Suppressor macrophage (primary cell): ENCODE data around the gene FRMD3.

Source experiments
- DNase-seq, 4 experiments: peaks; one replicate each; pipeline ENCODE4 v3.0.0-alpha.2; 2020 to 2022

Gene FRMD3

GRCh38 chr9:83327323-83327722 is 210.9 kb downstream of the FRMD3 start:
- DNase-seq = no peak

GRCh38 chr9:83323148-83323547 is 215.1 kb downstream of the FRMD3 start:
- no peak for DNase-seq

- no peak for DNase-seq
Observed at GRCh38 chr9:83322438-83322837, 215.8 kb downstream of the FRMD3 start.

DNA sequence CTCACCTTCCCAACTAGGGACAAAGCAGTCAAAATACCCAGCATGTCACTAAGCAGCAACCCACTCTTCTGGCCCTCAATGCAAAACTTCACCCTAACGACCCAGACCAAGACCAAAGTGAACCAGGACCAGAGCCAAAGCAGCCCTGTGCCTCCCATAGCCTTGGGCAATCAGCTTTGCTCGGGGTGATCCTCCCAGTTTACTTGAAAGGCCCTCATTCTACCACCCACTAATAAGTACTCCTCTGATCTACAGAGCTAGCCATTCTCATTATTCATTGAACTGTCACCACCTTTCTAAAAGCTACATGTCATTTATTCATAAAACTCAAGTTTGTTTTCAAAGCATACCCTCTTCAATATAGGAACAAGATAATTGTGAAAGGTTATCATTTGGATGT is 221.0 kb downstream of the FRMD3 start:
- DNase-seq = no peak

- no peak for DNase-seq
Observed at GRCh38 chr9:83315649-83316048, 222.6 kb downstream of the FRMD3 start.

DNA sequence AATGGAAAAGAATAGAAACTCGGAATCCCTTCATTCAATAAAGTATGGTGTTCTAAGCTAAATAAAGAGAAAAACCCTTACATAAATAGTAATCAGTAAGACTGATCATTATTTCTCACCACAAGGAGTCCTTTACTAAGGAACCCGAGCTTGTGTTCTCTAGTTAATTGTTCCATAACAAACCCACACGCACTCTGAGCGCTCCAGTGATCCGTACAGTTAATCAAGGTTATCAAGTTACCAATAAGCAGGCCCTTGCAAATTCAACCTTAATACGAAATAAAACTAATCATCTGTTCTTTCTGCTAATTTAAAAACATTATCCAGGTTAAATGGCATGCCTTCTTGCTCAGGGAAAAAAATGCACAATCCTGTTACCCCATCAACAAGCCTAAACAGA is 224.4 kb downstream of the FRMD3 start:
- DNase-seq = no peak

- no peak for DNase-seq
Observed at GRCh38 chr9:83312537-83312936, 225.7 kb downstream of the FRMD3 start.

DNA sequence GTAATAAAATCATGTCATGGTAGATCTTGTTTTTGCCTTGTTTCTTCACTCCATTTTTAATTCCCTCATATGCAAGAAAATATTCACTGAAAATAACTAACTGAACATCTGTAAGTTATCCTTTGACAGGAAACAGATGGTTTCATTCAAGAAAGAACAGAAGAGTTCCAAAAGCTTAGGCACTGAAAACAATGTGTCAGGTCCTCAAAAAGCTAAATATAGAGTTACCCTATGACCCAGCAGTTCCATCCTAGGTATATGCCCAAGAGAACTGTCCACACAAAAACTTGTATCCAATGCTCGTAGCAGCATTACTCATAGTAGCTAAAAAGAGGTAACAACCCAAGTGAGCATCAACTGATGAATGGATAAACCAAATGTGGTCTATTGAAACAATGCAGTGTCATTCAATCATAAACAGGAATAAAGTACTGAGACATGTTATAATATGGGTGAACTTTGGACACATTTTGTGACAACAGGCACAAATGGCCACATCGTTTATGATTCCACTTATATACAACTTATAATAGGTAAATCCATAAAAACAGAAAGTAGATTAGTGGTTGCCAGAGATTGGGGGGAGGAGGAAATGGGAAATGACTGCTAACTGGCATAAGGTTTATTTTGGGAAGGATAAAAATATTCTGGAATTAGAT is 231.0 kb downstream of the FRMD3 start:
- DNase-seq = no peak

- no peak for DNase-seq
Observed at GRCh38 chr9:83304686-83305085, 233.5 kb downstream of the FRMD3 start.

GRCh38 chr9:83299571-83299970 is 238.6 kb downstream of the FRMD3 start:
- peak; percentile 82 to 95 (median 89) for DNase-seq

DNA sequence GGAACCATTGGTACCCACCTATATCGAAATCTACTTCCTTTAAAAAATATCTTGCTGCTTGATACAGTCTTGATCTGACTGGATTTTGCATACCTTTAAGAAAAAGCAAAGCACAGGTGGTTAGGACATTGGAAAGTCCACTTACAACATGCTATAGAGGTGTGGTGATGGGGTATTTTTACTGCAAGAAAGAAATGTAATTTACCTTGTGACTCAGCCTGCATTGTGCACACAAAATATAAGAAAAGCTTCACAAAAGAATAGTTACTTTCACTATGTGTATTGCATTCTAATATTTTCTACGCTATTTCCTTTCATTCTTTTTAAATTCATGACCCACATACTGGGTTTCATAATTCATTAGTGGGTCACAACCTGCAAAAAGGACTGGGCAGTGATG is 239.1 kb downstream of the FRMD3 start:
- DNase-seq = no peak

- DNase-seq = no peak
Observed at GRCh38 chr9:83296123-83296522, 242.1 kb downstream of the FRMD3 start.

- DNase-seq = no peak
Observed at GRCh38 chr9:83294816-83295215, 243.4 kb downstream of the FRMD3 start.

DNA sequence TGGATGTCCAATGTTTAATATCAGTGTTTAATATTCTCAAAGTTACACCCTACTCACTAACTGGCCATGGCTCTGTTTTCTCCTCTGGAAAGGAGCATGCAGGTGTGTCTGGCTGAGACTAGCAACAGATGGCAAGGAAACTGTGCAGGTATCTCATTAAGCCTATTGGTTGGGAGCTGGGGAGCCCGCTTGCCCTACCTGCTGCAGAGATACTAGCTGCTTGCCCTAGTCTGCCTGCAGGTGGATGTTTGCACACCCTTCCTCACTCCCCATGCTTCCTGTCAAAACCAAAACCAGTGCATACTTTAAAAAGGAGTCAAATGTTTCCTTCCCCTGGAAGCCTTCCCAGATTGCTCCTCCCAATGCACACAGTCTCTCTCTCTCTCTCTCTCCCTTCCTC is 247.0 kb downstream of the FRMD3 start:
- DNase-seq = no peak

- DNase-seq = no peak
Observed at GRCh38 chr9:83290692-83291091, 247.5 kb downstream of the FRMD3 start.

- DNase-seq = no peak
Observed at GRCh38 chr9:83287021-83287420, 251.2 kb downstream of the FRMD3 start.

GRCh38 chr9:83285445-83286225 is 252.6 kb downstream of the FRMD3 start:
- DNase-seq = no peak

DNA sequence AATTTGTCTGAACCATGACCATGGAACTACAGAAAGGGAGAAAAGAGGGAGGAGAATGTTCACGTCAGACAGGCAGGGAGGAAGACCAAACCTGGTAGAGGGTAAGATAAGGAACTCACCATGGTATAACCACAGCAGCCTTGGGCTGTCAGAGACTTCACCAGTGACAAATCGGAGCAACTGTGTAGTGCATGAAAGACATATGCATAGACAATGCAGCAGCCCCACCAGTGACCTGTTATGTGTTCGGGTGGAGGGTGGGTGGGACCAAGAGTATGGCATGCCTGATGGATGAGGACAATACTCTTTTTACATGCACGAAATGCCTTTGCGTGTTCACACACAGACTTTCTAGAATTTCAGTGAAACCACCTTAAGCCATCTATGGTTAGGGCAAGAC is 253.5 kb downstream of the FRMD3 start:
- DNase-seq = no peak

- no peak for DNase-seq
Observed at GRCh38 chr9:83283528-83283927, 254.7 kb downstream of the FRMD3 start.

DNA sequence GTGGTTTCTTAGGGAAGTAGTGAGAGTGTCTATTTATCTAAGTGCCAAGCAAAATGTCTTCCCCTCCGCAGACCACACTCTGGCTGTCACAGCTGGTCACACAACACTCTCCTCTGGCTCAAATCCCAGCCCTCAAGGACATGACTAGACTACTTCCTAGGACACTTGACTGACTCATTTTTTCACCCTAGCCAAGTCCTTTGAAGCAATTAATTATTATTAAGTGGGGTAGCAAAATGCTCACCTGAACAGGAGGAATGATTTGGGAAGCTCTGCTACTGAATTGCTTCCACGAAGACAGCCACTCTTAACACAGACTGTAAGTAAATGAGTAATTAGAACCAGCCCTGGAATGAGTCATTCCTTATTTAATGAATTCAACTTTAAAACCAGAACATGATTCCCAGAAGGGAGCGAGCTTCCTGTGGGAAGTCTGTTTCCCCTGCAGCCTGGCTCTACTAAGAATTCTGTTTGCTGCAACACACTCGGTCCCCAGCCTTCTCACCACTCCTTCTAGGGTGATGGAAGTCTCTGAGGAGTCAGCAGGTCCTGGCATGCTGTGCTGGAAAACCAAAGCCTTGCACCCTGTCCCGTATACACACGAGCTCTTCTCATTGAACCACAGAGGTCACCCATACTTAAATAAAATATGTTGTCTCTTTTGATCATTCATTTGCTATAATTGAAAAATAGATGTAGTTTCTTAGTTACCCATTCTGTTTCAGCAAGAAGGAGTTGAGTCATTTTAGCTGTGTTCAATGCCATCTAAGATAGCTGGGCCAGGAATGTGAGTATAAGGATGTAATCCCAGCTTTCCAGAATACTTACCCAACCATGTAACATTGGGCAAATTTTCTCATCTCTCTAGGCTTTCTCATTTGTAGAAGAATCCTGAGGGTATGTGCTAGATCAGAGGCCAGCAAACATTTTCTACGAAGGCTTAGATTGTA is 256.6 kb downstream of the FRMD3 start:
- peak in 3 of 4 experiments; percentile 36 to 55 (median 43) for DNase-seq

DNA sequence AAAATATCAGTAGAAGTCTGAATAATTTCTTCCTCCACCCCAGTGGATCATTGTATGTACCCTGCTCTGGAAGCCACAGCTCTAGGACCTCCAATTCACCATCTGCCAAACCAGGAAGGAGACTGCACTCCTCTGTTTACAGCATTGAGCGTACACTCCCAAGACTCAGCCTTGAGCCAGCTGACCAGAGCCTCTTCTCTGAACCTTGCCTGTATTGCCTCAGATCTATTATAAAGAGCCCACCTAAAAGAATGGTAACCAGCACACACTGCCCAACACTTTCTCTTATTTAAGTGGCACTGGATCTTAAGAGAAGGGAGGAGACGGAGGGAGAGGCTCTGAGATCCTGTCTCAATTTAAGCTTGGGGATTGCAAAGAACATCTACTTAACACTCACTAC is 257.4 kb downstream of the FRMD3 start:
- no peak for DNase-seq

DNA sequence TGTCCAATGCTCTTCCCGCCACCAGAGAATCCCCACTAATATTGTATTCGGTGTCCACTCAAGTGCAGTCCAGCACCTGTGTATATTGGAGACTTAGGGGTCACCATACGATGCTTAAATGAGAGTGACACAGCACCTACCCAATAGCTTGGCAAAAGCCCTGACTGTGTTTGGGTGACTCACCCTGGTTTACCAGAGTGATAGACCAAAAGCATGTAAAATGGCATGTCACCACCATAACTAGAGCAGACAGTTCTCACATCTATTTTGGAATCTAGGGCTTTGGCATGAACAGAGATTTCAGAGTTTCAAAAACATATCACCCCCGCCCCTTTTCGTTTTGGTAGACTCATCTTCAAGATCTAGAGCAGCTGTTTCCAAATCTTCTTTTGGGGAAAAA is 257.9 kb downstream of the FRMD3 start:
- DNase-seq = no peak

DNA sequence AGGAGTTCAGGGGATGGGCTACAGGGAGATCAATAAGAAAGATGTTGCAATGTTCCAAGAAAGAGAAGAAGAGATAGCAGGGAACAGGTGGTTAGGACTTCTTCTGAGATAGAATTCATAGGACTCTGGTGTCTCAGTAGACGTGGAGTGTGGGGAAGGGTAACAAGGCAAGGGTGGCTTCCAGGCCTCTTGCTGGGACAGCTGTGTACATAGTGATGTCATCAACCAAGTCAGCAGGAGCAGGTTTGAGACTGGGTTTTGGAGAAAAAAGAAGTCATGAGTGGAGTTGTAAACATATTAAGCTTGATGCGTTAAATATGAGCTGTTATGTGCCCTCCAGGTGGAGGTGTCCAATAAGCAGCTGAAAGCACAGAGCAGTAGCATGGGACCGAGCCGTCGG is 263.4 kb downstream of the FRMD3 start:
- no peak for DNase-seq
